ENCODE measurements around the gene EGR1. TPM values are rescaled to one million over a fixed set of nuclear protein-coding genes. Genes with fewer than 3 reads are reported as not detected.
A peak's percentile ranks its signal among the peaks of the same experiment; 100 is the strongest.

Gene EGR1
- total and polyA plus RNA-seq, 2 of the 4 experiments (the other 2 are of a cell fraction) = 2.9 to 104 TPM

DNA sequence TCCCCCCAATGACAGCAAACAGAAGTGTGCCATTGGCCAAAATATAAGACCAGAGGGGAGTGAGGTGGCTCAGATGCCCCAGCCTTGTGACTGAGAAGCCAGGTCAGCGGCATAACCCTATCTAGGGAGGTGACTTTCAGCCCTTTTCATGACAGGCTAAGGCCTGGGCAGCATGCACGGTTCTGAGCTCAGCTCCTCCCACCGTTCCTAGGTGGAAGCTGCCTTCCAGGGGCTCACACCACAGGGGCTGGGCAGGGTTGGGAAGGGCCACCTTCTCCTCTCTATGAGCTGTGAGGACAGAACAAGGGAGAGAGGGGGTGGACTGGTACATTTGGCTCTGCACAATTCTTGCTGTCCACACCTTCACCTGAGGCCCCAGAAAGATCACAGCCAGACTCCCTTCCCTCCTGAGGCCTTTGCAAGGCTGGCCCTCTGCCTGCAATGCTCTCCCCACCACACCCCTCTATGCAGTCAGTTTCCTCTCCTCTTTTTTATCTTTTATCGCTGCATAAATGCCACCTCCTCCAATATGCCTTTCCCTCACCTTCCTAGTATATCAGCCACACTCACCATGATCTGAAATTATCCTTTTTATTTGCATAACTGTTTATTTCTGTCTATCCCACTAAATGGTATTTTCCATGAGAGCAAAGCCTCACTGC, 5.1 kb upstream of the EGR1 start:
- Histone ChIP-seq H3K9me1 (ENCODE audit: insufficient read depth, low read length) (peaks cover 3% of the 10 kb centered on the region; the same call in 1 of the 2 replicates), H2BK20ac (ENCODE audit: low read depth, low read length) (no peak overlapping the region), H4K91ac (ENCODE audit: insufficient read depth, low read depth, low read length) (no peak overlapping the region), H3K27me3 (ENCODE audit: control insufficient read depth, insufficient read depth, low read length) (peaks cover 9% of the 10 kb centered on the region), H3K4me1 (ENCODE audit: control insufficient read depth, insufficient read depth, low read length) (peaks cover 2% of the 10 kb centered on the region; the same call in 1 of the 2 replicates), H3K27ac (ENCODE audit: insufficient read depth, low read length) (no peak overlapping the region), H3K36me3 (ENCODE audit: control insufficient read depth, insufficient read depth, low read length) (no peaks in the 10 kb centered on the region), H3K56ac (ENCODE audit: extremely low read depth, insufficient read depth, low read length) (no peak overlapping the region), H3K23ac (ENCODE audit: low read depth, low read length) (no peak overlapping the region), H2BK120ac (ENCODE audit: low read depth, low read length) (no peak overlapping the region), H3K9me3 (ENCODE audit: control insufficient read depth, insufficient read depth, low read length) (no peaks in the 10 kb centered on the region), H2BK5ac (ENCODE audit: low read depth, low read length, poor library complexity, severe bottlenecking) (no peak overlapping the region), H2AK5ac (ENCODE audit: low read depth, low read length) (no peak overlapping the region), H3K9ac (ENCODE audit: low read depth, low read length) (no peak overlapping the region), H4K5ac (ENCODE audit: low read depth, low read length) (no peak overlapping the region), H4K8ac (ENCODE audit: low read depth in 2 of 2, low read length in 2 of 2) (no peak overlapping the region), H3K14ac (replicated peaks; ENCODE audit: low read depth, low read length) (no peak overlapping the region), H3K79me1 (ENCODE audit: low read depth in 1 of 2, low read length in 2 of 2) (peaks cover 3 to 4% of the 10 kb centered on the region in 2 experiments; a peak in 2 of 4 replicates), H3K4ac (ENCODE audit: low read depth, low read length) (no peak overlapping the region), H4K20me1 (ENCODE audit: insufficient read depth, low read length) (no peaks in the 10 kb centered on the region; the same call in 1 of the 2 replicates), H2AK9ac (replicated peaks; ENCODE audit: low read depth, low read length, poor library complexity) (no peak overlapping the region), H2AFZ (replicated peaks; ENCODE audit: low read length, poor library complexity) (peak overlapping the region; percentile 8), H3K4me2 (ENCODE audit: low read depth, low read length) (no peak overlapping the region), H2BK15ac (ENCODE audit: low read depth, low read length) (no peak overlapping the region), H3K4me3 (ENCODE audit: insufficient read depth, low read depth, low read length) (no peak overlapping the region), H3K18ac (ENCODE audit: low read depth, low read length) (no peak overlapping the region)
- no TSS peak for BruUV-seq (replicated peaks)
- TF ChIP-seq USF2 (IDR thresholded peaks at IDR 0.05; ENCODE audit: low read depth, low read length) = no peak
- TF ChIP-seq FOS (IDR thresholded peaks at IDR 0.05; ENCODE audit: low read depth, low read length) = no peak
- no peak for TF ChIP-seq NFE2L2 (IDR thresholded peaks at IDR 0.05; ENCODE audit: low read depth, low read length)
- no peak for TF ChIP-seq SMC3 (IDR thresholded peaks at IDR 0.05; ENCODE audit: low read depth, low read length)
- TF ChIP-seq, protein P1, sequence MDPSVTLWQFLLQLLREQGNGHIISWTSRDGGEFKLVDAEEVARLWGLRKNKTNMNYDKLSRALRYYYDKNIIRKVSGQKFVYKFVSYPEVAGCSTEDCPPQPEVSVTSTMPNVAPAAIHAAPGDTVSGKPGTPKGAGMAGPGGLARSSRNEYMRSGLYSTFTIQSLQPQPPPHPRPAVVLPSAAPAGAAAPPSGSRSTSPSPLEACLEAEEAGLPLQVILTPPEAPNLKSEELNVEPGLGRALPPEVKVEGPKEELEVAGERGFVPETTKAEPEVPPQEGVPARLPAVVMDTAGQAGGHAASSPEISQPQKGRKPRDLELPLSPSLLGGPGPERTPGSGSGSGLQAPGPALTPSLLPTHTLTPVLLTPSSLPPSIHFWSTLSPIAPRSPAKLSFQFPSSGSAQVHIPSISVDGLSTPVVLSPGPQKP (IDR thresholded peaks at IDR 0.05; ENCODE audit: borderline replicate concordance, low read depth, low read length) = no peak
- no peak for TF ChIP-seq RFX5 (IDR thresholded peaks at IDR 0.05; ENCODE audit: low read depth, low read length)
- TF ChIP-seq MAFK (IDR thresholded peaks at IDR 0.05; ENCODE audit: low read depth, low read length) = no peak
- TF ChIP-seq RCOR1 (IDR thresholded peaks at IDR 0.05; ENCODE audit: insufficient replicate concordance, low read length) = no peak
- no peak for TF ChIP-seq MXI1 (IDR thresholded peaks at IDR 0.05; ENCODE audit: borderline replicate concordance, low read depth, low read length)
- TF ChIP-seq MAZ (IDR thresholded peaks at IDR 0.05; ENCODE audit: borderline replicate concordance, low read depth, low read length) = no peak
- TF ChIP-seq POLR2A (IDR thresholded peaks at IDR 0.05; ENCODE audit: low read depth, low read length) = no peak
- no peak for TF ChIP-seq CEBPB (IDR thresholded peaks at IDR 0.05; ENCODE audit: low read depth, low read length)
- TF ChIP-seq, protein P2, sequence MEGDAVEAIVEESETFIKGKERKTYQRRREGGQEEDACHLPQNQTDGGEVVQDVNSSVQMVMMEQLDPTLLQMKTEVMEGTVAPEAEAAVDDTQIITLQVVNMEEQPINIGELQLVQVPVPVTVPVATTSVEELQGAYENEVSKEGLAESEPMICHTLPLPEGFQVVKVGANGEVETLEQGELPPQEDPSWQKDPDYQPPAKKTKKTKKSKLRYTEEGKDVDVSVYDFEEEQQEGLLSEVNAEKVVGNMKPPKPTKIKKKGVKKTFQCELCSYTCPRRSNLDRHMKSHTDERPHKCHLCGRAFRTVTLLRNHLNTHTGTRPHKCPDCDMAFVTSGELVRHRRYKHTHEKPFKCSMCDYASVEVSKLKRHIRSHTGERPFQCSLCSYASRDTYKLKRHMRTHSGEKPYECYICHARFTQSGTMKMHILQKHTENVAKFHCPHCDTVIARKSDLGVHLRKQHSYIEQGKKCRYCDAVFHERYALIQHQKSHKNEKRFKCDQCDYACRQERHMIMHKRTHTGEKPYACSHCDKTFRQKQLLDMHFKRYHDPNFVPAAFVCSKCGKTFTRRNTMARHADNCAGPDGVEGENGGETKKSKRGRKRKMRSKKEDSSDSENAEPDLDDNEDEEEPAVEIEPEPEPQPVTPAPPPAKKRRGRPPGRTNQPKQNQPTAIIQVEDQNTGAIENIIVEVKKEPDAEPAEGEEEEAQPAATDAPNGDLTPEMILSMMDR (conservative IDR thresholded peaks at IDR 0.05; ENCODE audit: low read depth, low read length) = no peak
- in situ Hi-C loops (cut with MboI; ENCODE audit: low sequenced_read_pairs) = no loop called here
- dilution Hi-C loops (cut with HindIII; ENCODE audit: low sequenced_read_pairs, unreplicated experiment) = no loop called here
- POLR2A ChIA-PET (ENCODE audit: unreplicated experiment) = no interaction called here
- DNase-seq = no peak
- WGBS, 2 experiments (ENCODE audit: extremely low coverage in 2 of 2, insufficient read length in 1 of 2) = 75% methylated on average over 3 of the region's 4 CpGs; no CpG with 5 or more reads in 1 of the 2 experiments
- CTCF ChIA-PET = no interaction called here
- intact Hi-C loops (cut with micrococcal nuclease) = no loop called here
- ATAC-seq (ENCODE audit: low read depth) = no peak

Data from IMR-90 (cell line).